Right forelimb (tissue), 1 donor: ENCODE results near the gene NIT2.
"Not testable (repeated sequence)": the region's sequence is repeated elsewhere in the genome, so short reads cannot be mapped to it uniquely, and the experiment has no call there.

Experiments used
- DNase-seq: peaks from one replicate; pipeline ENCODE4 v3.0.0-alpha.2; 2018

The NIT2 gene

GRCh38 chr3:100339786-100340185 is 5.2 kb downstream of the NIT2 start:
- DNase-seq: no peak

GRCh38 chr3:100340527-100340926 is 6.0 kb downstream of the NIT2 start:
- DNase-seq: no peak

- no peak for DNase-seq
These were observed 14.2 kb downstream of the NIT2 start for GRCh38 chr3:100348727-100349126.

GRCh38 chr3:100351770-100352169 is 17.2 kb downstream of the NIT2 start:
- DNase-seq: not testable (repeated sequence)

GRCh38 chr3:100352296-100353231 is 18.0 kb downstream of the NIT2 start:
- no peak for DNase-seq

GRCh38 chr3:100354850-100355249 is 20.3 kb downstream of the NIT2 start:
- DNase-seq: no peak

GRCh38 chr3:100358413-100358812 is 23.9 kb downstream of the NIT2 start:
- DNase-seq: no peak

- no peak for DNase-seq
These were observed 24.5 kb downstream of the NIT2 start for GRCh38 chr3:100359035-100359434.

- DNase-seq: no peak
These were observed 26.4 kb downstream of the NIT2 start for GRCh38 chr3:100360757-100361496.

- no peak for DNase-seq
These were observed 27.3 kb downstream of the NIT2 start for GRCh38 chr3:100361897-100362296.

- DNase-seq: no peak
These were observed 29.9 kb downstream of the NIT2 start for GRCh38 chr3:100364421-100364820.

- DNase-seq: no peak
These were observed 31.9 kb downstream of the NIT2 start for GRCh38 chr3:100366424-100366823.

- DNase-seq: no peak
These were observed 33.9 kb downstream of the NIT2 start for GRCh38 chr3:100368441-100368840.

GRCh38 chr3:100370756-100371155 is 36.2 kb downstream of the NIT2 start:
- DNase-seq: no peak

GRCh38 chr3:100374521-100374920 is 40.0 kb downstream of the NIT2 start:
- no peak for DNase-seq

GRCh38 chr3:100376301-100376700 is 41.7 kb downstream of the NIT2 start:
- DNase-seq: no peak

- no peak for DNase-seq
These were observed 50.4 kb downstream of the NIT2 start for GRCh38 chr3:100384733-100385525.

- no peak for DNase-seq
These were observed 52.0 kb downstream of the NIT2 start for GRCh38 chr3:100386437-100387074.

- no peak for DNase-seq
These were observed 54.5 kb downstream of the NIT2 start for GRCh38 chr3:100389025-100389424.

- no peak for DNase-seq
These were observed 61.3 kb downstream of the NIT2 start for GRCh38 chr3:100395679-100396431.

- no peak for DNase-seq
These were observed 62.4 kb downstream of the NIT2 start for GRCh38 chr3:100396967-100397366.
